Lower leg skin (tissue), 3 donors: ENCODE data around the gene MACROH2A2.

Source experiments
- CTCF ChIP-seq, 3 donors: fragments of 450-650 bp; IDR thresholded peaks; one replicate each; pipeline ENCODE4 v1.5.1; 2016; ENCODE audit warnings: antibody characterized with exemption in 3 of 3, mild to moderate bottlenecking in 3 of 3, moderate library complexity in 2 of 3
- POLR2A ChIP-seq, 2 donors: fragments of 450-650 bp; IDR thresholded peaks; one replicate each; pipeline ENCODE4 v1.6.1; 2016 to 2017; ENCODE audit warnings: antibody characterized with exemption in 2 of 2, mild to moderate bottlenecking in 1 of 2, moderate library complexity in 1 of 2

DNA sequence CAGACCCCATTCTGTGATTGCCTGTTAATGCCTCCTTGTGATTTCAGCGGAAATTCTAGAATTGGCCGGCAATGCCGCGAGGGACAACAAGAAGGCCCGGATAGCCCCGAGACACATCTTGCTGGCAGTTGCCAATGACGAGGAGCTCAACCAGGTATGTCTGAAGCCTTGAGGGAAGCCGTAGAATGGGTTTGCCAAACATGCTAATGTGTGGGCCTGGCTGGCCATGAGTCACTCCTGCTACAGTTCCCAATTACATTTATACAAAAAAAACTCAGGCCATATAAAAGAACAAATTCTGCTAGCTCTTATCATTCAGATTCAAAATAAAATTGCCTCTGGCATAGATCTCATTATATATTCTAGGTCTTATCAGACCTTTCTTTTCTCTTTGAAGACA lies 37.4 kb downstream of the MACROH2A2 start:
- TF ChIP-seq CTCF (IDR thresholded peaks at IDR 0.05) (no peak), POLR2A (IDR thresholded peaks at IDR 0.05) (no peak)
